Measurements from ENCODE around the gene CD300LB.

The CD300LB gene

DNA sequence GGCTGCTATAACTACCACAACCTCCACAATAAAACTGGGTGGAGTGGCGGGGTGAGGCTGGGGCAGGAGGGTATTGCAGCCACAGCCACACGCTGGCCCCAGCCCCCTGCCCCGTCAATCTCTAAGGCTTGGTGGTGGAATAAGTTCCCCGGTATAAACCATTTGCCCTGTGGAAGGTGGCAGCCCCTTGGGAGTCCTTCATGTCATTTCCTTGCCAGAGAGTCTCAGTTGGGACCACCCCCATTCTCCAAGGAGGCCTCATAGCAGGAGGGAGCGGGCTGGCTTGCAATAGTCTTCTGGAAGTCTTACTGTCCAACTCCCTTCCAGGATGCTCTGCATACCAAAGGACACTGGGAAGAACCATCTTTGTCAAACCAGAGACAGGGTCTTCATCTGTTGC is 45.4 kb downstream of the CD300LB start:
- H4K20me1 ChIP-seq (ENCODE audit: insufficient read depth, low read length, poor library complexity, severe bottlenecking): no peaks in the 10 kb centered on the region
- H3K27me3 ChIP-seq (ENCODE audit: insufficient read depth, low read length, poor library complexity, severe bottlenecking): peaks cover 6% of the 10 kb centered on the region
- no peaks in the 10 kb centered on the region for H3K9me3 ChIP-seq (ENCODE audit: insufficient read depth, low read depth, low read length)
- no peaks in the 10 kb centered on the region for H3K4me1 ChIP-seq (ENCODE audit: insufficient read depth, low read length, poor library complexity, severe bottlenecking)
- no peaks in the 10 kb centered on the region for H3K9me2 ChIP-seq (replicated peaks; ENCODE audit: low read depth, low read length)
- no peak overlapping the region for H3K9ac ChIP-seq (ENCODE audit: low read depth, low read length, poor library complexity, severe bottlenecking)
- no peak overlapping the region for H3K4me2 ChIP-seq (ENCODE audit: low read depth, low read length, poor library complexity, severe bottlenecking)
- H3K79me2 ChIP-seq (ENCODE audit: insufficient read depth, low read length): no peaks in the 10 kb centered on the region
- H3K36me3 ChIP-seq (ENCODE audit: insufficient read depth, low read length): no peaks in the 10 kb centered on the region
- H3K4me3 ChIP-seq (ENCODE audit: low read length, poor library complexity, severe bottlenecking): no peak overlapping the region
- TF ChIP-seq, protein P1, sequence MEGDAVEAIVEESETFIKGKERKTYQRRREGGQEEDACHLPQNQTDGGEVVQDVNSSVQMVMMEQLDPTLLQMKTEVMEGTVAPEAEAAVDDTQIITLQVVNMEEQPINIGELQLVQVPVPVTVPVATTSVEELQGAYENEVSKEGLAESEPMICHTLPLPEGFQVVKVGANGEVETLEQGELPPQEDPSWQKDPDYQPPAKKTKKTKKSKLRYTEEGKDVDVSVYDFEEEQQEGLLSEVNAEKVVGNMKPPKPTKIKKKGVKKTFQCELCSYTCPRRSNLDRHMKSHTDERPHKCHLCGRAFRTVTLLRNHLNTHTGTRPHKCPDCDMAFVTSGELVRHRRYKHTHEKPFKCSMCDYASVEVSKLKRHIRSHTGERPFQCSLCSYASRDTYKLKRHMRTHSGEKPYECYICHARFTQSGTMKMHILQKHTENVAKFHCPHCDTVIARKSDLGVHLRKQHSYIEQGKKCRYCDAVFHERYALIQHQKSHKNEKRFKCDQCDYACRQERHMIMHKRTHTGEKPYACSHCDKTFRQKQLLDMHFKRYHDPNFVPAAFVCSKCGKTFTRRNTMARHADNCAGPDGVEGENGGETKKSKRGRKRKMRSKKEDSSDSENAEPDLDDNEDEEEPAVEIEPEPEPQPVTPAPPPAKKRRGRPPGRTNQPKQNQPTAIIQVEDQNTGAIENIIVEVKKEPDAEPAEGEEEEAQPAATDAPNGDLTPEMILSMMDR (conservative IDR thresholded peaks at IDR 0.05; ENCODE audit: low read length): no peak
- TF ChIP-seq EZH2phosphoT487 (IDR thresholded peaks at IDR 0.05; ENCODE audit: borderline replicate concordance): no peak
- no peaks in the 10 kb centered on the region for H3F3A ChIP-seq (ENCODE audit: low read depth)
- H2AFZ ChIP-seq (ENCODE audit: low read length): no peak overlapping the region

DNA sequence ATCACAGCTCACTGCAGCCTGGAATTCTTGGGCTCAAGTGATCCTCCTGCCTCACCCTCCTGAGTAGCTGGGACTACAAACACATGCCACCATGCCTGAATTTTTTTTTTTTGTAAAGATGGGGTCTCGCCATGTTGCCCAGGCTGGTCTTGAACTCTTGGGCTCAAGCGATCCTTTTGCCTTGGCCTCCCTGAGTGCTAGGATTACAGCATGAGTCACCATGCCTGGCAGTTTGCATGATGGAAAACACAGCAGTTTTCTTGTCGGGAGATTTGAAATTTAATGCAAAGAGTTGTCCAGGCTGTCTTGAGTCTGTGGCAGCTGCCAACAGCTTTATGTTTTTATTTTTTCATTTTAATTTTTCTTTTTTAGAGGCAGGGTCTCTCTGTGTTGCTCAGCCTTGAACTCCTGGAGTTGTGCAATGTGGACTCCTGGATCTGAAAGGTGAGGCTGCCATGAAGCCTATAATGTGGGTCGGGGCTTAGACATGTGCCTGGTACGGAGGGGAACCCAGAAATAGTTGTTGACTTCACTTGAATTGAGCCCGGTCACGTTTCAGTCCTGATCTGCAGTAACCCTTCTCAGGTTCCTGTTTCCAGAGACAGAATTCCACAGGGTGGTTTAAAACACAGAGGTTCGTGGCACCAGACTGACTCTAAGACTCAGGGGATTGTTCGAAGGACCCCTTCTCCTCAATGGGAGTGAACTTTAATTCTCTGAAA is 46.1 kb downstream of the CD300LB start:
- H4K20me1 ChIP-seq (ENCODE audit: insufficient read depth, low read length, poor library complexity, severe bottlenecking): no peaks in the 10 kb centered on the region
- H3K4me3 ChIP-seq (ENCODE audit: low read length, poor library complexity, severe bottlenecking): no peak overlapping the region
- no peak overlapping the region for H2AFZ ChIP-seq (ENCODE audit: low read length)
- peaks cover 6% of the 10 kb centered on the region for H3K27me3 ChIP-seq (ENCODE audit: insufficient read depth, low read length, poor library complexity, severe bottlenecking)
- no peaks in the 10 kb centered on the region for H3K36me3 ChIP-seq (ENCODE audit: insufficient read depth, low read length)
- TF ChIP-seq EZH2phosphoT487 (IDR thresholded peaks at IDR 0.05; ENCODE audit: borderline replicate concordance): no peak
- TF ChIP-seq, protein P1 (conservative IDR thresholded peaks at IDR 0.05; ENCODE audit: low read length): no peak
- H3K4me1 ChIP-seq (ENCODE audit: insufficient read depth, low read length, poor library complexity, severe bottlenecking): no peaks in the 10 kb centered on the region
- H3K4me2 ChIP-seq (ENCODE audit: low read depth, low read length, poor library complexity, severe bottlenecking): no peak overlapping the region
- H3K79me2 ChIP-seq (ENCODE audit: insufficient read depth, low read length): no peaks in the 10 kb centered on the region
- no peak overlapping the region for H3K9ac ChIP-seq (ENCODE audit: low read depth, low read length, poor library complexity, severe bottlenecking)
- H3K9me3 ChIP-seq (ENCODE audit: insufficient read depth, low read depth, low read length): no peaks in the 10 kb centered on the region
- no peaks in the 10 kb centered on the region for H3F3A ChIP-seq (ENCODE audit: low read depth)
- no peaks in the 10 kb centered on the region for H3K9me2 ChIP-seq (replicated peaks; ENCODE audit: low read depth, low read length)

DNA sequence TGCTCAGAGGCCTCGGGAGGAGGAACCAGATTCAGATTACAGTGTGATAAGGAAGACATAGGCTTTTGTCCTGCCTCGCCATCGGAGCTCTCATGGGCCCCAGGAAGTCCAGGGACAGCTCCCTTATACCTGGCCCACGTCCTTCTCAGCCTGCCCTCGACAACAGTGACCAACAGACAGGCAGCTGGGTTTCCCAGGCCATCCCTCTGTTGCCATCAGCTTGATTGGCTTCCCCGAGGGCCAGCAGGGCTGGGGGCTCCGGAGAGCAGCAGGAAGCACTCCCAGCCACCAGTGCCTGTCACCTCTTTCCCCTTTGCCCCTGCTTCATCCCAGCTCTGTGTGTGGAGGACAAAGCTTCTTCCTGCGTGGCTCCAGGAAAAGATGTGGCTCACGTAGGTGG is 47.2 kb downstream of the CD300LB start:
- Histone ChIP-seq H3K9me2 (replicated peaks; ENCODE audit: low read depth, low read length) (no peaks in the 10 kb centered on the region), H3K27me3 (ENCODE audit: insufficient read depth, low read length, poor library complexity, severe bottlenecking) (peaks cover 6% of the 10 kb centered on the region), H3K4me3 (ENCODE audit: low read length, poor library complexity, severe bottlenecking) (no peak overlapping the region), H3F3A (ENCODE audit: low read depth) (no peaks in the 10 kb centered on the region), H3K4me2 (ENCODE audit: low read depth, low read length, poor library complexity, severe bottlenecking) (no peak overlapping the region), H2AFZ (ENCODE audit: low read length) (no peak overlapping the region), H3K9me3 (ENCODE audit: insufficient read depth, low read depth, low read length) (no peaks in the 10 kb centered on the region), H3K36me3 (ENCODE audit: insufficient read depth, low read length) (no peaks in the 10 kb centered on the region), H3K9ac (ENCODE audit: low read depth, low read length, poor library complexity, severe bottlenecking) (no peak overlapping the region), H4K20me1 (ENCODE audit: insufficient read depth, low read length, poor library complexity, severe bottlenecking) (no peaks in the 10 kb centered on the region), H3K79me2 (ENCODE audit: insufficient read depth, low read length) (no peaks in the 10 kb centered on the region), H3K4me1 (ENCODE audit: insufficient read depth, low read length, poor library complexity, severe bottlenecking) (no peaks in the 10 kb centered on the region)
- TF ChIP-seq, protein P1 (conservative IDR thresholded peaks at IDR 0.05; ENCODE audit: low read length): no peak
- no peak for TF ChIP-seq EZH2phosphoT487 (IDR thresholded peaks at IDR 0.05; ENCODE audit: borderline replicate concordance)
